GM21515 (cell line): ENCODE measurements around the gene VPS37D.

Experiments
- ATAC-seq: cut with Tn5 transposase; IDR thresholded peaks from one replicate; pipeline ENCODE4 v1.9.1; 2021; ENCODE audit not compliant: unreplicated experiment

VPS37D gene

DNA sequence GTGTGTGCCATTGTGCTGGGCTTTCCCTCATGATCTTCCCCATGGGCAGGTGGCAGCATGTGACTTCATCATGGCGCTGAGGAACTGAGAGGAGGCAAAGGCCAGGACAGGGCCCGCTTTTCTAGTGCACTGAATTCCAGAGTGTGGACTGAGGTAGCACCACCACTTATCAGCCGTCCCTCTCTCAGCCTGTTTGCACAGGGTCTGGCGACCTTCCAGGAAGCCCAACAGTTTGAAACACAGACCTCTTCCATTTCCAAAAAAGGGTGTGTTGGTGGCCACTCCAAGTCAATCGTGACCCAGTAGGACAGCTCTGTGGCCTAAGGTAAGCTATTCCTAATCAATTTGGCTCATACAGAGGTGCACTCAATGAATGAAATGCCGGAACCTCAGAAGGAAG, 11.2 kb downstream of the VPS37D start:
- no peak for ATAC-seq

DNA sequence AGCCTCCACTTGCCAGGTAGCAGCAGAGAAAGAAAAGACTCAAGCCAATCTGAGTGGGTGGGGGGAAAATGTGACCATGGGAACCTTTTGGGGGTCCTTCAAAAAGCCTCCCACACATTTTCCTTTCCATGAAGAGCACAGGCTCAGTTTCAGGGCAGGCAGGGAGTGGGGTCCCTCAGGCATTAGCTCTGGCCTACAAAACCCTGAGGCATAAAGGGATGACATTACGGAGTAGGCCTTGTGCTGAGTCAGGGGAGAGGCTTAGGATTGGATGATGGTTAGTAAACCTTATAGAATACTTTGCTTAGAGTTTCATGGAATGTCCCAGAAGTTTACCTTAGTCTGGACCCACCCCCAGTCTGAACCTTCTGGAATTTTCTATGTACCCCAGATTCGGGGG, 12.1 kb downstream of the VPS37D start:
- no peak for ATAC-seq

DNA sequence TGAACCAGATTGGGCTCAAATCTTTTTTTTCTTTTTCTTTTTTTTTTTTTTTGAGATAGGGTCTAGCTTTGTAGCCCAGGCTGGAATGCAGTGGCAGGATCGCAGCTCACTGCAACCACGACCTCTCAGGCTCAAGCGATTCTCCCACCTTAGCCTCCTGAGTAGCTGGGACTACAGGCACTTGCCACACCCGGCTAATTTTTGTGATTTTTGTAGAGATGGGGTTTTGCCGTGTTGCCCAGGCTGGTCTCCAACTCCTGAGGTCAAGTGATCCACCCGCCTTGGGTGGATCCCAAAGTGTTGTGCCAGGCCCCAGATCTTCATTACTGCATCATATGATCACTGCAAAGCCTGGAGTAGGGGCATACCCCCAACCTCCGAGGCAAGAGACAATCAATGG, 12.9 kb downstream of the VPS37D start:
- ATAC-seq: no peak

DNA sequence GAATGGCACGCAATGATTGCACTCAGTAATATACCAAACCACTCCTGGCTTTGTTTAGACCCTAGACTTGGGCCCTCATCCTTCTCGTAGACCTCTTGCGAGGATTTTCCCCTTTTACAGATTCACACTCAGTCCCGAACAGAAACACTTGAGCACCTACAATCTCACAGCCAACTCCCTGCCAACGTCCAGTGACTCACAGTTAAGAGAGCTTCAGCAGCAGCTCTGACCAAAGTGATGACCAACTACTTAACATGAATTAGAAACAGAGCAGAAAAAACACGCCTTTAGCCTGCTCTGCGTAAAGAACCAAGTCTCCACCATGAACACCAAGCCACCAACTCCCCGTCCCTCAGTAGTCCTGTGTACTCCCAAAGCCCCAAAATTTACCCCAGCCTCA, 13.4 kb downstream of the VPS37D start:
- no peak for ATAC-seq

DNA sequence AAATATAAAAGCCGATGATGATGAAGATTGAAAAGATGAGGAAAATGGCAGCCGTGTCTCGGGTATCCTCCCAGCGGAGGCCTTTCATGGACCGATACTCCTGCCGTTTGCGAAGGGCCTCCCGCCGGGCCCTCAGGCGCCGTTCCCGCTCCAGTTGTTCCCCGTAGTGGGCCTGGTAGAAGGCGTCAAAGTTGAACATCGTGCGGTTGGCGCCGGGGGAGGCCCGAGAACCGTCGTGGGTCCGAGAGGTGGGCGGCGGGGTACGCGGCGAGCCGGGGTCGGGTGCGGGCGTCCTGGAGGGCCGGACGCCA, 15.1 kb downstream of the VPS37D start:
- peak; percentile 19 for ATAC-seq

DNA sequence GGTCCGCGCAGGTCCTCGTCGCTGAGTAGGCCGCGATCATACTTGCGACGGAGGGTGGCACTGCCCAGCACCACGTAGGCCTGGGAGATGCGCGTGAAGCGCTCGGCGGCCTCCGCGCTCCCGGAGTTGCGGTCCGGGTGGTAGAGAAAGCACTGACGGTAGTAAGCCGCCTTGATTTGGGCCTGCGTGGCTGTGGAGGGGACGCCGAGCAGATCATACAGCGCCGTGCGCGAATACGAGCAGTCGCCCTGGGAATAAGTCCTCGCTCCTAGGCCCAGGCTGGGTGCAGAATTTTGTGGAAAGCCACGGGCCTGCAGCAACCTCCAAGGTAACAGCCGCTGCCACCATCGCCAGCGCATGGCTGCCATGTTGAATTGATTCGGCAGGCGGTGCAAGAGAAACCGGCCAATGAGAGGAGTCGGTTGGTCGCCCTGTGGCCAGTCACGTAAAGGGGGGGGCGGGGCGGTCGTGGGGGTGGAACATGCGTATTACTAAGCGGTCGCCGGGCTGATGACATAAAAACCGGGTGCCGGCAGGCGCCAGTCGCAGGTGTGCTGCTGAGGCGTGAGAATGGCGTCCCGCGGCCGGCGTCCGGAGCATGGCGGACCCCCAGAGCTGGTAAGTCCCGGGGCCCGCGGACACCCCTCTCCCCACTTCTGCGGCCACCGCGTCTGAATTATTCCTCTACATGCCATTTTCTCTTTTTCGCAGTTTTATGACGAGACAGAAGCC, 15.6 kb downstream of the VPS37D start, which contains the start of the genes BUD23 and DNAJC30:
TSS of gene BUD23 (plus strand) at position 542 of the 732 bp plus-strand sequence. CDS start at position 571, 29 bp downstream.
TSS of gene DNAJC30 (minus strand) at position 398 of the 732 bp plus-strand sequence. CDS start at position 368, 30 bp downstream.
- peak; percentile 86 for ATAC-seq

DNA sequence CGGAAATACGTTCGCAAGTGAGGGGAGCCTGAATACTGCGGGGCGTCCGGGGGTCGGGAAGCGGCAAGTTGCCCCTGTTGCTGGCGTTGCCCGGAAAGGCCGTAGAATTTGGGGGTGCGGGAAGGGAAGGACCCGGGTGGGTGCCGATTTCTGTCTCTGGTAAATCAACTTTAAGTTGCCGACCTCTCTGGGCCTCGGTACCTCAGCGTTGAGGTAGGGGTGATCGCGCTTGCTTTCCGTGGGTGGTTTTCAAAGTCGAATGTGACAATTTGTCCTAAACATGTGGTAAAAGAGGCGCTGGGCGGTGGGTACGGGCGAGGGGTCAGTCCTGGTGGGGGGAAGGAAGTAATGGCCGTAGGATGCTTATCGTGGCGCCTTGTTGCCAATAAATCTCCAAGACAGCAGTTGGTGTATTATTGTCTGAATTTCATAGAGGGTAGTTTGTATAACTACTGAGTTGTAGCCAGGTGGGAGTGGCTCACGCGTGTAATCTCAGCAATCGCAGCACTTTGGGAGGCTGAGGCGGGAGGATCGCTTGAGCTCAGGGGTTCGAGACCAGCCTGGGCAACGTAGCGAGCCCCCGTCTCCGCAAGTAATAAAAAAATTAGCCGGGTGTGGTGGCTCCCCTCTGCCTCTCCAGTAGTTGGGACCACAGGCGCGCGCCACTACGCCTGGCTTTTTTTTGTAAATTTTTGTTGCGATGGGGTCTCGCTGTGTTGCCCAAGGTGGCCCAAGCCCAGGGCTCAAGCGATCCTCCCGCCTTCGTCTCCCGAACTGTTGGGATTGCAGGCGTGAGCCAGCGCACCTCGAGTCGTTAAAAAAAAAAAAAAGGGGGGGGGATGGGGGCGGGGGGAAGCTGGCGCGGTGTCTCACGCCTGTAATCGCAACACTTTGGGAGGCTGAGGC, 16.4 kb downstream of the VPS37D start:
- ATAC-seq: peak; percentile 18

DNA sequence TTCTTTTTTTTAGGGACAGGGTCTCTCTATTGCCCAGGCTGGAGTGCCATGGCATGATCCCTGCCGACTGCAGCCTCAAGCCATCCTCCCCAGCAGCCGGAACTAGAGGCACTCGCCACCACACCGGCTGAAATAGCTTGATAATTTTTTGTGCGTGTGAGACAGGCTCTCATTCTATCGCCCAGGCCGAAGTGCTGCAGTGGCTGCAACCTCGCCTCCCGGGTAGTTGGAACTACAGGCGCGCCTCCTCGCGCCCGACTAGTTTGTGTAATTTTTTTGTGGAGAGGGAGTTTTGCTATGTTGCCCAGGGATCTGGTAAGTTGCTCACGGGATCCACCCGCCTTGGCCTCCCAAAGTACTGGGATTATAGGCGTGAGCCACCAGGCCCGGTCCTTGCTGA, 17.7 kb downstream of the VPS37D start:
- ATAC-seq: no peak

DNA sequence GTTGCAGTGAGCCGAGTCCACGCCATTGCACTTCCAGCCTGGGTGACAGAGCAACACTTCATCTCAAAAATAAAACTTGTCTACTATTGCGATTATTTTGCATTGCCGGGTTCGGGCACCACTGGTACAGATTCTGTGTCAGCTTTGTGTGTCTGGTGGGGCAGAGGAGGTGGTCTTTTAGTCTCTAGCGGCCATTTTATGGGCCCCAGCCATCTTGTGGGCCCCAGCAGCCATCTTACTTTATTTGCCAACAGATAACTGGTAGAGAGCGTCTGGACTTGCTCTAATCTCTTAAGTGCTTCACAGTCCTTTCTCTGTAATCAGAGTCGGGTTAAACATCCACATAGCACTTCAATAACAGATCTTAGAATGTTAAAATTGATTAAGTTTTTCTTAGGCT, 20.7 kb downstream of the VPS37D start:
- ATAC-seq: no peak

DNA sequence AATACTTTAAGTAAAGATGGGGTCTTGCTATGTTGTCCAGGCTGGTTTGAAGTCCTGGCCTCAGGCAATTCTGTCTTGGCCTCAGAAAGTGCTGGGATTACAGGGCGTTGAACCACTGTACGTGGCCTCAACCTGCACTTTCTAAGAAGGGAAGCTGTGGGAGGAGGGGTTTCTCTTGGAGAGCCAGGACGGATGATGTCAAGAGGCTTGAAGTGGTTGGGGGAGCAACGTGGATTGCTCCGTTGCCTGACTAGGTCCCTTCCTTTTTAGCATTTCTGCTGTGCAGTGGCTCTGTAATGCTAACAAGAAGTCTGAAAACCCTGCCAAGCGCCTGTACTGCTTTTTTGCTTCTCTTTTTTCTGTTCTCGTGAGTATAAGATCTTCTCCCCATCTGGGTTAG, 23.0 kb downstream of the VPS37D start:
- ATAC-seq: no peak

DNA sequence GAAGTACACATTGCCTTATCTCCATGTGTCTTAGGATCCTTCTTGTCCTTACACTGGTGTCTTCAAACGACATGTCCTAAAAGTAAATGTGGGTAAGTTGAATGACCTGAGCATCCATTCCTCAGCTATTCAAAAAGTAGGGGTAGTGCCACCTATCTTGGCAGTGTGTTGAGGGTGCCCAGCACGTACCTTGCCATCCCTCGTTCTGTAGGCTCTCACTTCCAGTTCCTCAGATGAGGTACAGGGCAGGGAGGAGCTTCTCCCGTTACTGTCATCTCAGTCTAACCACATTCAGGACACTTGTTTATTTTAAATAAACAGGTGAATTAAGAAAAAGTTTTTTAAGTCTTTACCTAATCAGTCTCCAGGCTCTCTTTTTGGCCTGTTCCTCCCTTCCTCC, 28.7 kb downstream of the VPS37D start:
- ATAC-seq: no peak

DNA sequence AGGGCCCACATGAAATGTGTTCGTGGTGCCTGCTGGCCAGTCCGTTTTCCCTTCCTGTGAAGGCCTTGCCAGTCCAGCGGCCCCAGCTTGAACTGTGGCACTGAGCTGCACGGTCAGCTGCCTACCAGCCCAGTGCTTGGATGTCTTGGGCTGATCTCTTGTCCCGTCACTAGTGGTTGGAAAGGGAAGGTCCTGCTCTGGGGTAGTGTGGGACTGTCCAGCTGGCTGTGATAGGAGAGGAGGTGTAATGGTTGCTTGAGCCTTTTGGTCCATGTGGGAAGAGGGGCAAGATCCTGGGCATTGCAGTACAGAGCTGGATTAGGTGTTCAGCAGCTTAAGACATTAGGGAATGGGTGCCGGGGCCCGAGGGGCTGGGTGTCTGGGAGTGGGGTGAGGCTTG, 30.8 kb downstream of the VPS37D start:
- no peak for ATAC-seq

DNA sequence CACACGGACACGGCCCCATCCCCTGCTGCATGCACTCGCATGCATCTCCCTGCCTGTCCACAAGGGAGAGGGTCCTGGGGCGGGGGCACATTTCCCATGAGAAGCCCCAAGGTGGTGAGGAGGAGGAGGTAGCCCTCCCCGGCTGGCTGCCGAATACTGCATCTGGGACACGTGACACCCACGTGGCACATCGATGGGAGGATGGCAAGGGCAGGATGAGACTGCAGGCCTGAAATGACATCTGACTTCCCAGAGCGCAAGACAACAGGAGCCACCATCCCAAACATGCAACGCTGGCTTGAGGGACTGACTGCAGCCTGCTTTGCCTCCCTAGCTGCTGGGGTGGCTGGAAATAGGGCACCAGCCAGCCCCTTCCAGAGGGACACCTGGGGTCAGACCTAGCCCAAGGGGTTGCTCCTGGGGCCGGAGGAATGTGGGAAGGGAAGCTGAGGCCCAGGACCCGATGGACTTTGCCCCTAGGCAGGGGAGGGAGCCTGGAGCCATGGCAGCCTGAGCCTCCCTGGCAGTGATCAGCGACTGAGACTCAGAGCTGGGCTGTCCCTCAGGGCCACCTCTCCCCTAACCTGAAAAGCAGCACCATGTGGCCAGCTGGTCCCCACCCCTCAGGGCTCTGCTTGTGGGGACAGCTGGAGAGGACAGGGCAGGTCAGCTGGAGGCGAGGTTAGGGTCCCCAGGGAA, 31.9 kb downstream of the VPS37D start:
- ATAC-seq: no peak

DNA sequence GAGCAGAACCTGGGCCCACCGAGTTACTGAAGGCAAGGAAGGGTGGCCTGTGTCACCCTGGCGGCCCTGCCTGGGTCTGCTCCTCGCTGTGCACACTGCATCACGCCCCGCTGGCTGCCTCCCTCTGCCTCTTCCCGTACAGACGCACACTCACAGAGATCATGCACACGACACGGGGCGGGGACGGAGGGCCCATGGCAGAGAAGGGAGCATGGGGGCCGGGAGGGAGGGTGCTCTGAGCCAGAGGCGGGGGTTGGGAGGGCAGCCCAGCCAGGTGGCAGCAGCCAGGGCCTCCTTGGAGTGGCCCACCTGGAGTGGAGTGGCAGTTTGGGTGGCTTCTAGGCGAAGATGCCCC, 32.4 kb downstream of the VPS37D start:
- no peak for ATAC-seq

DNA sequence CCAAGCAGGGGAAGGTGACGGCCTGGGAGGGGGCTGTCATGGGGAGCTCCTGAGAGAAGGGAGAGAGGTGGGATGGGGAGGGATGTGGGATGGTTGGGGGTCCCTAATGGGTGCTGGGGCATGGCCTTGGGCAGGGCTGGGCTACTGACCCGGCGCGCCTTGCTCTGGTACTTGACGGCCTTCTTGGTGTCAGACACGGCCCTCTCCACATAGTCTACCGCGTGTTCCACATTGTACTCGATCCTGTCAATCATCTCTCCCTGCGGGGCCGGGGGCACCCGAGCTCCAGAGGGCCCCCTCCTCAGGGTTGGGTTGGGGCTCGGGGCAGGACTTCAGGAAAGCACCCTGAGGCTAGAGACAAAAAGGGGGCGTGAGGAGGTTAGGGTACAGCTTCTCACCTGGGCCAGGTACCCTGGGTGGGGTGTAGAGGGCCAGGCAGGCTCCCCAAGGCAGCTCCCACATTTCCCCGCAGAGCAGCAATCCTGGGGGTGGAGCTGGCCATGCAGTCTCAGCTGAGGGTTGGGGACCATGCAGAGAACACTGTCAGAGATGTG, 33.0 kb downstream of the VPS37D start:
- no peak for ATAC-seq

DNA sequence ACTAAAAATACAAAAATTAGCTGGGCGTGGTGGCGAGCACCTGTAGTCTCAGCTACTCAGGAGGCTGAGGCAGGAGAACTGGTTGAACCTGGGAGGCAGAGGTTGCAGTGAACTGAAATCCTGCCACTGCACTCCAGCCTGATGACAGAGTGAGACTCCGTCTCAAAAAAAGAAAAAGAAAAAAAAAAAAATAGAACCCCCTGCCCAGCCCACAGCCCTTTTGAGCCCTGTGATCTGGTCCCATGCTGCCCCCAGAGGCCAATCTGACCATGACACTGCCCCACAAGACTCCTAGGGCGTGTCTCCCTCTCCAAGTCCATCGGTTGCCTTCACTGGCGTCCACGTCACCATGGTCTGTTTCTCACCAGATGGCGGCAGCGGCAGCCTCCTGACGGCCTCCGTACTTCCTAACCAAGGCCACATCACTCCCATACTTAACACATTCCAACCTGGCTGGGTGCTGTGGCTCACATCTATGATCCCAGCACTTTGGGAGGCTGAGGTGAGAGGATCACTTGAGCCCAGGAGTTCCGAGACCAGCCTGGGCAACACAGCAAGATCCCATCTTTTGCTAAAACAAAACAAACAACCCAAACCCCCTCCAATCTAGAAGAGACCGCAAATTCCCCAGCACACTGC, 33.8 kb downstream of the VPS37D start:
- ATAC-seq: no peak

DNA sequence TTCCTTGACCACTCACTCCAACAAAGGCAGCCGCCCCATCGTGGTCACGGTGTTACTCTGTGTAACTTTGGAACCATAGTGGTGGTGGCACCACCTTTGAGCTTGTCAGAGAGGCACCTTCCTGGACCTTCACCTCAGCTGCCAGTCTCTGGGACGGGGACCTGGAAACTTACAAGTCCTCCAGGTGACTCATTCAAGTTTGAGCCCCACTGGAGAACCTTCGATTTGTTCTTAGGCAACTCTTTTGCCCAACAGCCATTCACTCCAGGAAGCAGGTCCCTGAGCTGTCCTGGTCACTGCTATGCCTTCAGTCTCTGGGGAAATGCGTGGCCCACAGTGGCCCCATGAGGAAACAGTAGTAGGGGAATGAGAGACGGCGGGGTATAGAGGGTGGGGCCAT, 34.6 kb downstream of the VPS37D start:
- ATAC-seq: no peak

DNA sequence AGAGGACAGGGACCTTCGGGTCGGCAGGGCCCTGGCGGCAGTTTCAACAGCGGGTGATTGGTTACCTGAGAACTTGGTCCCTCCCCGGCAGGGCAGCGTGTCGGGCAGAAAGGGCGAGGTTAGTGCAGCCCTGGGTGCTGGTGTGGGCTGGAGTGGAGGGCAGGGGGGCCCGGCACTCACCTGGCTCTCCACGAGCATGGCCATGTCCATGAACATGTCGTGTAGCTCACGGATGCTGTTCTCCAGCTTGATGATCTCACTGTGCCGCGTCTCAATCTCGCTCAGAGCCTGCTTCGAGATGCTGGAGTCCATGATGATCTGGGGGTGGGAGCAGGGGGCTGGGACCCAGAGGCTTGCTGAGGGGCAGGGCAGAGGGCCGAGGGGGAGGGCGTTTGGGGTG, 35.0 kb downstream of the VPS37D start:
- ATAC-seq: no peak

DNA sequence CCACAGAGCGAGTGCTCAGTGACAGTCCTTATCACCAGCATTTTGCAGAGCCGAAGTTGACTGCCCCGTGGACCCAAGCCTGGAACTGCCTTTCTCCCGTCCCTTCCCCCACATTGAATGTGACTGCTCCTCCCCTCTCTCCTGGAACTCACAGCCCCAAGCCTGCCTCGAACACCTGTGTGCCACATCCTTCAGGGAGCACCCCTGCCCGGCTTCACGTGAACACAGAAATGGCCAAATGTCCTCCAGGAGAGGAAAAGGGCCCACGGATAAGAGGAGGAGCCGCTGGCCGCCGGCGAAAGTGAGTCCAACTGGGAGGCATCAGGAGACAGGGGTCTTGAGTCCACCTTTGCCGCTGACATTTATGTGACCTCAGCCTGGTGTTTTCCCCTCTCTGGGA, 35.6 kb downstream of the VPS37D start:
- no peak for ATAC-seq

DNA sequence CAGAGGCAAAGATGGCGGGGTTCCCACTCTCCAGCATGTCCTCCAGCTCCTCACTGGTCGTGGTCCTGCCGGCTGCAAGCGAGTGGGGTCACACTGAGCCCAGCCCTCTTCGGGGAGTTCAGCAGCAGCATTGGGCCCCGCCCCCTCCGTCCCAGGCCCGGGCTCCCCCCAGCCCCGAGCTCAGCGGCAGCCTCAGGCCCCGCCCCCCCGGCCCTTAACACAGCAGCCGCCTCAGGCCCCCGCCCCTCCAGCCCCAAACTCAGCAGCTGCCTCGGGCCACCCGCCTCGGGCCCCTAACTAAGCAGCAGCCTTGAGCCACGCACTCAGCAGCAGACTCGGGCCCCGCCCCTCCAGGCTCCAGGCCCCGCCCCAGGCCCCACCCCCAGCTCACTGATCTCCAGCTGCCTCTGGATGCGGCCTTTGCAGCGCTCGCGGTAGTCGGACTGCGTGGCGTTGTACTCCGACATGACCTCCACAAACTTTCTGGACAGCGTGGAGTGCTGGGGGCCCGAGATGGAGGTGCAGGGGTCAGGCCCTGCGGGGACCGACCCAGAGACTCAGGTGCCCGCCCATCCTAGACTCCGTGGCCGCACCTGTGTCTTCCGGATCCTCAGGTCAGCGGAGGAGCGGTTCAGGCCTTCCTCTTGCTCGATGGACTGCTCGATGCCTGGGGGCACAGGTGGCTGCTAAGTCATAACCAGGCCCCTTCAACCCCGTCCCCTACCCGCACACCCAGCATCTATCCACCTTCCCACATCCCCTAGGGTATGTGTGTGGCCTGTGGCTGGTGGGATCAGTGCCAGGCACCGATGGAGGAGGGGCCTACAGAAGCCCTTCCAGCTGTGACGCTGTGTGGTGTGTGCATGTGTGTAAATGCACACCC, 36.4 kb downstream of the VPS37D start:
- no peak for ATAC-seq
